Pons (tissue), 1 donor: Measurements from ENCODE around the gene SH2D7.

Source experiments
- DNase-seq: peaks from one replicate; pipeline ENCODE4 v3.0.0-alpha.2; 2016; ENCODE audit warnings: low spot score

The SH2D7 gene

DNA sequence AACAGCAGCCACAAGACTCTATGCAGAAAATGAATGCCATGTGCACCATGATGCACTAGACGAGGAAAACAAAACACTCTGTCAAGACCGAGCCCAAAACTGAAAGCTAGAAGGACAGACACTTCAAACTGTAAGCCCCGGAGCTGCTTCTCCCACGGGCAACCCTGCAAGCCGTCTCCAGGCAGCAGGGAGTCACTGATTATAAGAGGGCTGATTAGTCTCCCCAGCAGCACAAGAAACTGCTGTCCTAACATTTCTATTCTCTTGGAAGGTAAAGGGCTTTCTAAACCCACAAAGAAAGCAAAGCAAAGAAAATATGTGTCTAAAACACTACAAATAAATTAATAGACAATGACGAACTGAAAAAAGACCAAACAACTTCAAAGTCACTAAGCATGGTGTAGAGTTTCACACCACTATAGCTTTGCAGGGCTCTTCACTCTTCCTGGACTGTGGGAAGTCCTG is 30.4 kb upstream of the SH2D7 start:
- DNase-seq, result no peak

DNA sequence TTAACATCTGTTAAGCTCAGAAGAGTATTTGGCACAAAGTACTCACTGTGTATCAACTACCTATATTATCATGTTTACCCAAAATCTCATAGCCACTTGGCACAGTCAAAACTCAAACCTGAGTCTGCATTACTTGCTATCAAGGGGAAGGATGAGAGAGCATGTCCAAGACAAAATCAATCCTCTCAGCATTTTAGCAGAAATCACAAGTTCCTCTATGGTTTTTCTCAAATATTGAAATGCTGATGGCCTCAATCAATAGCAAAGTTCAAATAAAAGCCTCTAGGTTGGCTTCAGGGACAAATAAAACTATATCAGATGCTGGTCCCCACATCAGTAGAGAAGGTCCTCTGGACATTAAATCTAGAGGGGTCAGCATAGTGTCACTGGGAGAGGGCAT is 29.1 kb upstream of the SH2D7 start:
- DNase-seq, result no peak

DNA sequence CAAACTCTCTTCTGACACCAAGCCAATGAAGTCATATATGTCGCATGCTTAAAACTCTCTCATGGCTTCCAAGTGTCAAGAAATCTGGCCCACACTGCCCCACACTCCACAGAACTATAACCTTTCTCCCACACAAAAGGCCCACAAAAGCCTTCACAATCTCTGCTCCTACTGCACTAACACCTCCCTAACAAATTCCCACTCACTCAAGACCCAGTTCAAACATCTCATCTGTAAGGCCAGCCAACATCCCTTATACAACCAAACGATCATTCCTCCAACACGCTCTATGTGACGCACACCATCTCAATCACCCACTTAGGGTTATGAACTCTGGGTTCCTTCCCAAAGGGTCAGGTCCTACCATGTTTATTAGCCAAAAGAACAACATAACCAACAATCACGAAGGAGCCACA is 28.4 kb upstream of the SH2D7 start:
- DNase-seq, result no peak

DNA sequence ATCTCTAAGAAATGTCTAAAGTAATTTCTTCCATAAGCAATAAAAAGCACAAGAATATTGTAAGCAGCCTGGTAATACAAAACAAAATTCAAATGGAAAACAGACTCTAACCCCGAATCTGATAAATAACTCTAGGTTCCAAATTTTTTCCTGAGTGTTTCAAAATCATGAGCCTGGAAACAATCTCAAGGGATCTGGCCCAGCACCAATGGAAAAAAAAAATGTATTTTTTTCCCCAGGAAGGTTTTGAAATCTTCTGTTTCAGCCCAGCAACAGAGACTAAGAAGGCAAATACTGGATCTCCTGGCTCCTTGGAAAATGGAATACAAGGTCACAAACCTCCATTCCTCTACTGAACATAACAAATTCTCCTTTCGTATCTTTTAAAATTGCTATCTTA is 27.8 kb upstream of the SH2D7 start:
- no peak for DNase-seq

DNA sequence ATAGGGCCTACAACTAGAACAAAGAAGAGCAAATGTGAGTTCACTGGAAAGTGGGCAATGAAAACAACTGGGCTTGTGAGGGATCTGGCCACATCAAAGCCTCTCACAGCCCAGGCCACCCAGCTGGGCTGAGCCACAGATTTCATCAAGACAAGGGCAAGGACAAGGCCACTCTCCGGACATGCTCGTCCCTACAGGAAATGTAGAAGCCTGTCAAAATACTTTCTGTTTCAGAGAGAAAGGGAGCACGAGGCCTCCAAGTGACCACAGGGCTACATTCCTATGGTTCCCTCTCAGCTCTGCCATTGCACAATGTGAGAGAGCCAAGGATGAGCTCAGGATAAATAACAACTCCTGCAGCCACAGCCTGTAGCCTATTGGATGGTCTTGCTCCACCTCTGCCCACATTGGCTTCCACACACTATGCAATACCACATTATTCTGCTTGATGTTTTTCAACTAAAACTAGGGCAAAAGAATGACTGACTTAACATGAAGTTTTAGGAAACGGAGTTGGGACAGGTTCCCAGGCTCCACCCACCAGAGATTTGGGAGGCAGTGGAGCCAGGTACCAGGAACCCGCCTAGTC is 27.0 kb upstream of the SH2D7 start:
- peak; percentile 88 for DNase-seq

DNA sequence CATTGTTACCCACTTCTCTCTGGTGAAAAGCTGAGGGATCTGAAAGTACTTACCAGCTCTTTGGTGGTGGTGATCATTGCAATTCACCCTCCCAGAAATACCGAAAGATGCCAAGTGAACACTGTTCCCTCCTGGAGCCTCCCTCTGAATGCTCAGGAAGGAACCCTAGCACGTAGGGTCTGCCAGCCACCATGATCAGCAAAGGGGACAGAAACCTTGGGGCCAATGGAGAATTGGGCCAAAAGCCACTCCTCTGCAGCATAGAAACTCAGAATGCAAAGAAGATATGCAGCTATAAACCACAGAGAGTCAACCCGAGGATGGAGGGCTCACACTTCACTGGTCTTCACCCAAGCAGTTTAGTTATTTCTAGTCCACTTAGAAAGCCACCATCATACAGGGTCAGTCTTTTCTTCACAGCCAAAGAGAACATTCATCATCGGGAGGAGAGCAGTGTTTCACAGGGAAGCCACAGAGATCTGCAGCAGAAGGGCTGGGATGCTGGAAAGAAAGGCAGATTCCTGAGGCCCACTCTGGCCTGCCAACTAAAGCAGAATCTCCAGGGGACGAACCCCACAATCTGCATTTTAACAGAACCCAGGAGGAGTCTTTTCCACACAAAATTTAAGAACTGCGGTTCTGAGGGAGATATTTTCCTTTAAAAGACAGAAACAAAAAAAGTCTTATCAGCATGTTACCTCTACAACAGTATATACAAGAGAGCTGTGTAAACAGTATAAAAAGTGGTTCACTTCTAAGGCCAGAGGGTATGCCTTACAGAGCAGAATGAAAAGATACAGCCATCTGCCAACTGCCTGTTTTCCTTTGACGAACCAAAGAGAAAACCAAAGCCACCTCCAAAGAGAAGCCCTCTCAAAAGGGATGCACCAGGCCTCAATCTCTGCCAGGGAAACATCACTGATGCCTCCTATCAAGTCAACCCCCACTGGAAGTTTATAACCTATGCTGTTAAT is 26.1 kb upstream of the SH2D7 start:
- DNase-seq, result no peak

DNA sequence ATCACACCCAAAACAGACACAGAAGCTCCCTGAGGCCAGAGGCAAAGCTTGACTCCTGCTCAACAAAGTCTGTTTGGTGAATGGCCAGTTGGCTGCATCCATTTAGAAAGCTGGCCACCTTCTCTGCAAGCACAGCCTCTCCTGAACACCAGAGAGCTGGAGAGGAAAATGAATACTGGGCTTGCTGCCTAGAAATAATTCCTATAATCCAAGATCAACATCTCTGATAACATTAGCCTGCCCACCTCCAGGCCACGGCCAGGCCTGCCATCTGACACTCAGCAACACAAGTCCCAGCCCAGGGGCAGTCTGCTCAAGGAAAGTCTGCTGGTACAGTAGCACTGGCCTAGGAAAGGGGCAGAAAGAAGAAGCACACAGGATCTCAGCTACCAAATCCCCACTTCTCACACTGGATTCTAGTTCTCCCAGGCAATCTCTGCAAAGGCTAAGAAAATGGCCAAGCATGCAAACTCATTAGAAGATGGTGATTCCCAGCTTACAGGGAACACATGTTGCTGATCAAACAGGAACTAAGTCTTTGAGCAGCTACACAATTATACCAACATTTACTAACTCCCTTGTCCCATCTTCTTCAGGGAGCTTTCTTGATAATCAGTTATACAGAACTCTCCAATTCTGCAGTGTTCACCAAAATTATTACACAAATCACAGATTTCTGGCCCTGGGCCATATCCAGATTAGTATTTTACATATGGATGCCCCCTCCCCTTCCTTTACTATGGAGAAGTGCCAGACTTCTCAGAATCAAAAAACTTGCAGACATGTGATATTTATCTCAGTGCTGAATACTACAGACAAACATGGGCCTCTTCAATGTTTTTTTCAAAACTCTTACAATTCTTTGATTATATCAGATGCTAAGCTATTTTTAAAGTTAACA is 24.8 kb upstream of the SH2D7 start:
- no peak for DNase-seq

DNA sequence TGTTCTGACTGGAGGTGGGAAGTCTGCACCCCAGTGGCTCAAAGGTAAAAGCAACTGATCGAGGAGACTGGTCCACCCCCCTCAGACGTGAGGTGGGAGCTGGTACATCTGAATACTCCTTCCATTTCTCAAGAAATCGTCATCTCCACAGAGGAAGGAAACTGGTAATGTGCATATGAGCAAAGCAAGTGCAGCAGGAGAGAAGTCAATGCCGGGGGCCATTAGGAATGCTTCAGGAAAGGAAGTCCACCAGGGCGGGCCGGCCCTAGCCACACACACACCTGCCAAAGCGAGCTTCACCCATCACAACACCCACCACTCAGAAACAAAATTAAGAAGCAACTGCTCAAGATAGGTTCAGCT is 23.3 kb upstream of the SH2D7 start:
- DNase-seq, result no peak

DNA sequence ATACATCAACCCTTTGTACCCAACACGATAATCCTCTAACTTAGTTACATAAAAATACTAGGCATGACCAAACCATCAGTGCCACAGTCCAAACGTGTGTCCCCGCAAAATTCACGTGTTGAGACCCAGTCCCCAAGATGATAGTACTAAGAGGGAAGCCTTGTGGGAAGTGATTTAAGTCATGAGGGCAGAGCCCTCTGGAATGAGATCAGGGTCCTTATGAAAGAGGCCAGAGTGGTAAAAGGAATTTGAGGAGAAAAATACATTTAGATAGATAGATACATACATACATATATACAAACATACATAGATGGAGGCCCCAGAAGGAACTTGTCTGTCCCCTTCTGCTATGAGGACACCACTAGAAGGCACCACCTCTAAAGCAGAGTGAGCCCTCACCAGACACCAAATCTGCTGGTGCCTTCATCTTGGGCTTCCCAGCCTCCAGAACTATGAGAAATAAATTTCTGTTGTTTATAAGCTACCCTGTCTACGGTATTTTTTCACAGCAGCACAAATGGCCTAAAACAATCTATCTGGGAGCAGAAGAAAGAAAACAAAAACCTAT is 22.8 kb upstream of the SH2D7 start:
- no peak for DNase-seq

DNA sequence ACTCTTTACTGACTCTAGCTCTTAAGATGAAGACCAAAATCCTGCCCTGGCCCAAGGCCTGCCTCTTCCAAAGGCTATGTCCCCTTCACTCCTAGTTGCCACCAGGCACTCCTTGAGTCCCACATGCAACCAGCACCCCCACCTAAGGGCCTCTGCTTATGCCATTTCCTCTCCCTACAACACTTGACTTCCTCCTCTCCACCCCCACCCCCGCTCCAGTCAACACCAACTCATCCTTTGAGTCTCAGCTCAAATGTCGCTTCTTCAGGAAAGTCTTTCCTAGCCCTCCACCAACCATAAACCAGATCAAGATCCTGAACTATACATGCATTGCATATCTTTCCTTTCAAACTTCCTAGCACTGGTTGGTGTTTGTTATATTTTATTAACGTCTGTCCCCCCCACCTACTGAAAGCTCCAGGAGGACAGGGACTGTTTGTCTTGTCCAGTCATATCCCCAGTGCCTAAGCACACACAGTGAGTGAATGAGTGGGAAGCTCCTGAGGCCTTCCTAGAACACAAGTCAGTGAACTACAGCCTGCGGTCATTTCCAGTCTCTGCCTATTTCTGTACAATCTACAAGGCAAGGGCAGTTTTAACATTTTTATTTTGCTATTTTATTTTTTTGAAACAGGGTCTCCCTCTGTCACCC is 22.2 kb upstream of the SH2D7 start:
- DNase-seq, result no peak

DNA sequence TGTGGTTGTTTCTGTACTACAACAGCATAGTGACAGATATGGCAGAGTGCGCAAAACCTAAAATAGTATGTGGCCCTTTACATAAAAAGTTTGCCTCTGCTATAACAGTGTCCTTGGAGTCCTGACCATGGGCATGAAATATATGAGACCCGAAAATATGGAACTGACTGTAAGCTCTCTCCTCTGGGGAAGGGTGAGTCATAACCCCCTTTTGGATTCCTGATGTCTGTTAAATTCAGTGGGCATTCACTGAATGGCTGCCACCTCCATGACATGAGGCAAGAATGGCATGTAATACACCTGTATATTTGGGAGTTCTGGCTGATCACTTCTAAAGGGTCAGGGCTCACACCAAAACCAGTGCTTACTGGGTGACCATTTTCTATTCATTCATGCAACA is 21.0 kb upstream of the SH2D7 start:
- no peak for DNase-seq

DNA sequence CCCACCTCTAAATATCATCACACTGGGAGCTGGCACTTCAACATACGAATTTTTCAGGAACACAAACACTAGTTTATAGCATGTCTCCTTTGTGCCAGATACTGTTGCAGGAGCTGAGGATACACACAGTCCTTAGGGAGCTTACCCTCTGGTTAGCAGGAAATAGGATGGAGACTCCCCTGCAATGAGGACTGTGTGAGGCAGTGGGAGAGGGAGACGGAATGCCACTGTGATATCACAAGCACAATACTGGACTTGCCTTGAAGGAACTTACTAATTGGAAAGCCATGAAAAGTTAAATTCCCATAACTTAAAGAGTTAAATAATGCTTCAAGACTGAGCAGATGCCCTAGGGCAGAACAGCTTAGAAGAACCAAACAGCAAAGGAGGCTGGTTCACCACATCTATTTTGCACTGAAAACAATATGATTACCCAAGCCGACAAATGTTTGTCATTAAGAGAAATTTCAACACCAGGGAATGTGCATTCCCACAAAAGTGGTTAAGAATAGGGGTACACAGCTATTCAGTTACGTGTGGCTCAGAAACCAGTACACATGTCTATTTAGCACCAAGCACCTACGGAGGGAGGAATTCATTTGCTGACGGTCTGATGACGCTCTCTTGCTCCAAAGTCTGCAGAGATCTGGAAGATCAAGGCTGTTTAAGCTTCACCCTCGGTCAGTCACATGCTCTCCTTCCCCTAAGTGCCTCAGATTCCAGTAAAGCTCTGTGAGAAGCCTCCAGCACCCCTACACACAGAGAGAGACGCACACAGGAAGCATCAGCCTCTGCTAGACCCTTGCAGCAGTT is 20.1 kb upstream of the SH2D7 start:
- DNase-seq, result peak; percentile 87

DNA sequence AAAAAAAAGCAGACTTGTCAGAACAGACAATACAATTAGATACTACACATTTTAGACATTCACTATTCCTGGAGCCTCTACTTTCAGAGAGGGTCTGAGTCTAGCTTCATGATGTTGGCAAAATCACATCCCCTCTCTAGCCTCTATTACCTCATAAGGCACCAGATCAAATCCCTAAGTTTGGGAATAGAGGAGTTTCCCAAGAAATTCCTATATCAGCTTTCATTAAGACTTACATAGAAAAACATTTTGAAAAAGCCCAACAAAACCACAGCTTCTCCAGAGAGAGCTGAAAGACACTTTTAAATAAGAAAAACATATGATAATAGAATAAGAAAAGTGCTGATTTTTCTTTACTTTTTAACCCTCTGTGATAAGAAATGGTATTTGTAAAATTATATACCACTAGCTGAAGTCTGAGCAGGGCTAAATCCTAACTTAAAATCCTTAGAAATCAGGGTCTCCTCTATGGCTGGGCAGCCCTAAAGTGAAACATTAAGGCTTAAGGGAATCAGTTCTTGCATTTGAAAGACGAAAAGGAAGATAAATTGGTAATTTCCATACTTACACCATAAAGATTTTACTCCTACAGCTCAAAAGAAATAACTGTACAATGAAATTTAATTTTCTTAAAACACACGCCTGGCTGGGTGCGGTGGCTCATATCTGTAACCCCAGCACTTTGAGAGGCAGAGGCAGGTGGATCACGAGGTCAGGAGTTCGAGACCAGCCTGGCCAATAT is 19.1 kb upstream of the SH2D7 start:
- no peak for DNase-seq

DNA sequence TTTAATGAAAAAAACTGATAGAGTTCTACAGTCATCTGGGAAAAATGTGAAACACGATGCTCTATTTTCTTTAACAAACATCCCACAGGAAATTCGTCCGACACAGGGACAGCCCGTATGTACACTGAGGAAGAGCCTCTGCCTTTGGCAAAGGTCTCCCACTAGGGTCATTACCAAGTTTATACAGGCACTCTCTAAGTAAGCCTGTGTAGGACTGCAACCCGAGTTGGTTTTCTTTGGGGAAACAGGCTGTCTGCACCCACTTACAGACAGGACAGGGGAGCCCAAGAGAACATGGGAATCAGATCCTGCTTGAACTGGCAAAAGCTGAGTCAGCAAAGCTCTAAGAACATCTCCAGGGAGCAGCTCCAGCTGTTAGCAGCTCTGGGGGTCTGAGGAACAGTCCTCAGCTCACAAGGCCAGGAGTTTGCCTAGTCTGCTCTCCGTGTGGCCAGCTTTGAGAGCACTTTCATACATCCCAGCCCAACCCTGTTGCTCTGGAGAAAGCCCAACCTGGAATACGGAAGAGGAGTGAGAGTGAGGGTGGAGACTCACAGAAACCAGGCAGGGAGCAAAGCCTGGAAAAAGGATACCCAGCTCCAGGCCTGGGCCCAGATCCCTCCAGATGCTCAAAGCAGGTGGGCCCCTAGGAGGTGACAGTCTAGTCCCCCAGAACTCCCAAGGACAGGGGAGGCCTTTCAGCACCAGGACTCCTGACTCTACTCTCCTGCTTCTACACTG is 16.7 kb upstream of the SH2D7 start:
- DNase-seq, result no peak

DNA sequence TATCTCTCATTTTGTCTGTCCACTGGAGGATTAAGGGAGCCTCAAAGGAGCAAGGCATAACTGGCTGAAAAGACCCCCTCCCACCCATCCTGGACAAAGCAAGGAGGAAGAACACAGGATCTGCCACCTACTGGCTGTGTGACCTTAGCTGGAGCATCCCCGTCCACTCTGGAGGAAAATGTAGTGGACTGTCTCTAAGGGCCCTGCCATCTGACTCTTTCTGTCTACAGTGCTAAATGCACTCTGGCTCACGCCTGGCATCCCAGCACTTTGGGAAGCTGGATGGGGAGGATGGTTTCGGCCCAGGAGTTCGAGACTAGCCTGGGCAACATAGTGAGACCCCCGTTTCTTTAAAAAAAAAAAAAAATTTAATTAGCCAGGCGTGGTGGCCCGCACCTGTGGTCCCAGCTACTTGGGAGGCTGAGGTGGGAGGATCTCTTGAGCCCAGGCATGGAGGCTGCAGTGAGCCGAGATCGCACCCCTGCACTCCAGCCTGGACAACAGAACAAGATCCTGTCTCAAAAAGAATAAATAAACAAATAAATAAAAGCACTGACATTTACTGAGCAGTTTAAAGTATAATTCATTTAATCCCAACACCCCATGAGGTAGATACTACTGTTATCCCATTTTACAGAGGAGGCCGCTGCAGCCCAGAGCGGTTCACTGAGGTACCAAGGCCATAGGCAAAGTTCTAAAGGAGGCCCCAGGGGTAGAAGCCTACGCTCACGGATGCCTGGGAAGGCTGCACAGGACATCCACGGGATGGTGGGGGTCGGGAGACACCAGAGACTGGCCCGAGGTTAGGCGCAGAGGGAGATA is 15.9 kb upstream of the SH2D7 start:
- DNase-seq, result no peak

DNA sequence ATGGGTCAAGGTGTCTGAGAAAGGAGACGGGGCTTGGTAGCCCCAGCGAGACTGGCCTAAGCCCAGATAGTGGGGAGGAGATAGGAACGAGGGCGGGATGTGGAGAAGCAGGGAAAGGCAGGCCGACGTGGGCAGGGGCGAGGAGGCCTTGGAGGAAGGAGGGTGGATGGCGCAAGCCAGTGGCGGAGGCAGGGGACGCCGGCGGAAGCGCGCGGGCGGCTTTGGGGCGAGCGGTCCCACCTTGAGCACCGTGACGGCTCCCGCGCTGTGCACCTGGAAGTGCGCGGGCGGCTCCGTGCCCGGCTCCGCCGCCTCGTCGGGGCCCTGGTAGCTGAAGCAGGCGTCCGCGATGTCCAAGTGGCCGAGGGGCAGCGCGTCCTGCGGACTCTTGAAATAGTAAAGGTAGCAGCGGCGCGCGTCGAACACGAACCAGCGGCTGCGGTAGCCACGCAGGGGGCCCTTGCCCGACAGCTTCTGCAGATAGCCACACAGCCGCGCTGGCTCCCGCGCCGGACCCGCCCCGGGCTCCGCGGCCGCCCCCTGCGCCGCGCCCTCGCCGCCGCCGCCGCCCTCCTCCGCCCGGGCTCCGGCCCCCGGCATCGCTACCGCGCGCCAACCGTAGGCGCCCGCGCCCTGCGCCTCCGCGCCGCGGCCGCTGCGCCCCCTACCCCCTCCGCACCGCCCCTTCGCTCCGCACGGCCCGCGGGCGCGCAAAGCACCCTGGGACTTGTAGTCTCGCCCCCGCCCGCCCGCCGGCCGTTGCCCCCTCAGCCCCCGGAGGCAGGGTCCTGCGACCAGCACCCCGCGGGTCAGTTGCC is 15.1 kb upstream of the SH2D7 start, which contains the start of gene TBC1D2B:
TBC1D2B (minus strand) TSS at position 659 of the 818 bp plus-strand sequence; CDS start at position 600, 59 bp downstream.
- no peak for DNase-seq

DNA sequence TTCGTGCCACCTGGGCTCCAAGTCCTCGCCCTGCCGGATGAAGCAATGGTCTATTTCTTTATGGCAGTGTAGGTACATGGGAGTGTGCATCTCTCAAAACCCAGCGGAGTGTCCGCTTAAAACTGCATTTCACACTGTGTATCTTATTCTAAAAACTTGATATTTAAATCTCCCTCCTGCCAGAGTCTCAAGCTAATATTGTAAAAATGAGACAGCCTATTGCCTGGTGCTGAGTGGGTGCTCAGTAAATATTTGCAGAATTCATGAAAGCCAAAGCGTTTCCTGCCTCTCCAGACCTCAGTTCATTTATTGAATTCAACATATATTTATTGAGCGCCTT is 14.5 kb upstream of the SH2D7 start:
- DNase-seq, result no peak
